GM18502 (cell line): ENCODE measurements around the gene ELF2.
"Not testable (repeated sequence)": the region's sequence is repeated elsewhere in the genome, so short reads cannot be mapped to it uniquely, and the experiment has no call there.

ENCODE experiments used
- ATAC-seq: cut with Tn5 transposase; IDR thresholded peaks from one replicate; pipeline ENCODE4 v1.9.1; 2021; ENCODE audit warnings: mild to moderate bottlenecking; ENCODE audit not compliant: unreplicated experiment, poor library complexity

The ELF2 gene

GRCh38 chr4:139188648-139189416 lies 11.8 kb upstream of the ELF2 start:
- ATAC-seq: no peak

- ATAC-seq: peak; percentile 45
Observed at GRCh38 chr4:139184129-139184528, 7.1 kb upstream of the ELF2 start.

GRCh38 chr4:139177869-139178619 lies 1.0 kb upstream of the ELF2 start:
- ATAC-seq: peak; percentile 77

GRCh38 chr4:139176302-139177048 lies 543 bp downstream of the ELF2 start:
- peak; percentile 23 for ATAC-seq

GRCh38 chr4:139175646-139176301 lies 1.2 kb downstream of the ELF2 start:
- ATAC-seq: no peak

- ATAC-seq: no peak
Observed at GRCh38 chr4:139171876-139172691, 4.9 kb downstream of the ELF2 start.

GRCh38 chr4:139170932-139171331 lies 6.1 kb downstream of the ELF2 start:
- ATAC-seq: no peak

GRCh38 chr4:139167774-139168444 lies 9.1 kb downstream of the ELF2 start:
- peak; percentile 62 for ATAC-seq

GRCh38 chr4:139164731-139165130 lies 12.3 kb downstream of the ELF2 start:
- ATAC-seq: no peak

GRCh38 chr4:139163806-139164206 lies 13.2 kb downstream of the ELF2 start:
- no peak for ATAC-seq

GRCh38 chr4:139157977-139158376 lies 19.0 kb downstream of the ELF2 start:
- ATAC-seq: not testable (repeated sequence)

GRCh38 chr4:139154952-139155557 lies 22.0 kb downstream of the ELF2 start:
- ATAC-seq: no peak

- no peak for ATAC-seq
Observed at GRCh38 chr4:139154538-139154937, 22.5 kb downstream of the ELF2 start.

- ATAC-seq: no peak
Observed at GRCh38 chr4:139154134-139154421, 22.9 kb downstream of the ELF2 start.

GRCh38 chr4:139153411-139154133 lies 23.4 kb downstream of the ELF2 start:
- ATAC-seq: no peak

GRCh38 chr4:139152249-139152648 lies 24.8 kb downstream of the ELF2 start:
- ATAC-seq: no peak

GRCh38 chr4:139146926-139147629 lies 29.9 kb downstream of the ELF2 start:
- ATAC-seq: peak; percentile 45

GRCh38 chr4:139145552-139145932 lies 31.5 kb downstream of the ELF2 start:
- no peak for ATAC-seq
